Neural cell (in vitro differentiated cells): Measurements from ENCODE around the gene THRSP. TPM values are rescaled to one million over a fixed set of nuclear protein-coding genes. Genes with fewer than 3 reads are reported as not detected.
"Not testable (repeated sequence)": the region's sequence is repeated elsewhere in the genome, so short reads cannot be mapped to it uniquely, and the experiment has no call there.

Source experiments
- H2AFZ ChIP-seq: fragments of 200-600, 300-800 bp; sonication (generic), shearing (Covaris generic); 2 replicates; pipeline ENCODE4 v1.6.0; 2014; ENCODE audit warnings: low read depth, mild to moderate bottlenecking, antibody characterized with exemption, low read length, moderate library complexity
- H3F3A ChIP-seq: fragments of 200-600 bp; shearing (Covaris generic); 2 replicates; pipeline ENCODE4 v1.6.1; 2016; ENCODE audit warnings: mild to moderate bottlenecking, moderate library complexity, mixed read lengths, antibody characterized with exemption, low read length; ENCODE audit not compliant: insufficient read depth, poor library complexity, severe bottlenecking
- H3K27ac ChIP-seq: fragments of 200-600, 300-800 bp; sonication (generic), shearing (Covaris generic); 2 replicates; pipeline ENCODE4 v1.5.1; 2014; ENCODE audit warnings: mild to moderate bottlenecking, low read length, moderate library complexity
- H3K27me3 ChIP-seq: fragments of 300-800, 200-600 bp; sonication (generic), shearing (Covaris generic); 2 replicates; pipeline ENCODE4 v1.6.0; 2014; ENCODE audit warnings: mild to moderate bottlenecking, low read depth, low read length, moderate library complexity; ENCODE audit not compliant: insufficient read depth
- H3K36me3 ChIP-seq: fragments of 300-800, 200-600 bp; sonication (generic), shearing (Covaris generic); 2 replicates; pipeline ENCODE4 v1.5.1; 2014; ENCODE audit warnings: mild to moderate bottlenecking, antibody characterized with exemption, low read length, moderate library complexity; ENCODE audit not compliant: insufficient read depth
- H3K4me2 ChIP-seq: fragments of 300-800, 200-600 bp; sonication (generic), shearing (Covaris generic); 2 replicates; pipeline ENCODE4 v1.6.0; 2014; ENCODE audit warnings: mild to moderate bottlenecking, low read length
- H3K4me3 ChIP-seq: fragments of 300-800, 200-600 bp; sonication (generic), shearing (Covaris generic); 2 replicates; pipeline ENCODE4 v1.5.1; 2014; ENCODE audit warnings: mild to moderate bottlenecking, low read length, moderate library complexity
- H3K79me2 ChIP-seq: fragments of 200-600 bp; shearing (Covaris generic); replicated peaks from 2 replicates; pipeline ENCODE4 v1.6.0; 2014; ENCODE audit warnings: mild to moderate bottlenecking, low read length, moderate library complexity; ENCODE audit not compliant: insufficient read depth
- H3K9ac ChIP-seq: fragments of 300-800, 200-600 bp; sonication (generic), shearing (Covaris generic); 2 replicates; pipeline ENCODE4 v1.6.1; 2016; ENCODE audit warnings: mild to moderate bottlenecking, low read length, mixed read lengths
- H3K9me2 ChIP-seq: fragments of 200-600 bp; shearing (Covaris generic); 2 replicates; pipeline ENCODE4 v1.6.1; 2016; ENCODE audit warnings: mild to moderate bottlenecking, low read length, mixed read lengths; ENCODE audit not compliant: insufficient read depth
- H3K9me3 ChIP-seq: fragments of 200-600, 300-800 bp; sonication (generic), shearing (Covaris generic); 2 replicates; pipeline ENCODE4 v1.6.1; 2016; ENCODE audit warnings: mild to moderate bottlenecking, mixed run types, low read length, moderate library complexity, mixed read lengths
- H4K20me1 ChIP-seq: fragments of 200-600 bp; shearing (Covaris generic); 2 replicates; pipeline ENCODE4 v1.6.1; 2016; ENCODE audit warnings: mild to moderate bottlenecking, mixed run types; ENCODE audit not compliant: insufficient read depth
- CTCF ChIP-seq: fragments of 450-650 bp; IDR thresholded peaks from 2 replicates; pipeline ENCODE4 v1.5.1; 2014; ENCODE audit warnings: antibody characterized with exemption, mild to moderate bottlenecking, moderate library complexity; ENCODE audit not compliant: poor library complexity, severe bottlenecking
- EP300 ChIP-seq: fragments of 450-650 bp; conservative IDR thresholded peaks from 2 replicates; pipeline ENCODE4 v1.6.1; 2014; ENCODE audit warnings: antibody characterized with exemption, mild to moderate bottlenecking, moderate library complexity; ENCODE audit not compliant: poor library complexity, severe bottlenecking
- EZH2 ChIP-seq: fragments of 200-600, 300-800 bp; shearing (Covaris generic), sonication (generic); IDR thresholded peaks from 2 replicates; pipeline ENCODE4 v1.6.1; 2014; ENCODE audit warnings: antibody characterized with exemption, low read length, borderline replicate concordance, mild to moderate bottlenecking; ENCODE audit not compliant: insufficient read depth, poor library complexity, severe bottlenecking
- MXI1 ChIP-seq: fragments of 450-650 bp; conservative IDR thresholded peaks from 2 replicates; pipeline ENCODE4 v1.6.1; 2014; ENCODE audit warnings: antibody characterized with exemption, mild to moderate bottlenecking; ENCODE audit not compliant: poor library complexity, severe bottlenecking
- POLR2AphosphoS5 ChIP-seq: IDR thresholded peaks from 2 replicates; pipeline ENCODE4 v1.6.1; 2012
- RAD21 ChIP-seq: fragments of 450-650 bp; conservative IDR thresholded peaks from 2 replicates; pipeline ENCODE4 v1.6.1; 2014; ENCODE audit warnings: antibody characterized with exemption, mild to moderate bottlenecking, moderate library complexity
- REST ChIP-seq: IDR thresholded peaks from 2 replicates; pipeline ENCODE4 v1.6.1; 2012; ENCODE audit warnings: borderline replicate concordance
- SMC3 ChIP-seq: fragments of 450-650 bp; conservative IDR thresholded peaks from 2 replicates; pipeline ENCODE4 v1.6.1; 2014; ENCODE audit warnings: antibody characterized with exemption, mild to moderate bottlenecking, moderate library complexity; ENCODE audit not compliant: poor library complexity
- TAF1 ChIP-seq: IDR thresholded peaks from 2 replicates; pipeline ENCODE4 v1.6.1; 2012; ENCODE audit warnings: low read depth
- polyA plus RNA-seq: library from polyadenylated mRNA; depleted of rRNA; stranded (reverse); fragments of >200 nt; gene quantifications from 2 replicates; pipeline ENCODE4 v1.2.3, GENCODE V29; 2014

Gene THRSP
- polyA plus RNA-seq, 1 donor from 2014 or later = not detected

- TF ChIP-seq REST (no peak), POLR2AphosphoS5 (no peak), EZH2 (no peak), TAF1 (no peak), MXI1 (no peak), SMC3 (no peak), RAD21 (no peak), CTCF (no peak), EP300 (no peak)
- H3F3A ChIP-seq = no peaks in the 10 kb centered on the region
- H3K27me3 ChIP-seq = peaks cover 10% of the 10 kb centered on the region
- no peak overlapping the region for H3K4me2 ChIP-seq
- H3K9ac ChIP-seq = no peak overlapping the region
- no peaks in the 10 kb centered on the region for H3K79me2 ChIP-seq
- H4K20me1 ChIP-seq = no peaks in the 10 kb centered on the region
- no peak overlapping the region for H3K27ac ChIP-seq
- no peaks in the 10 kb centered on the region for H3K36me3 ChIP-seq
- H3K4me3 ChIP-seq = no peak overlapping the region
- H3K9me2 ChIP-seq = no peaks in the 10 kb centered on the region
- H3K9me3 ChIP-seq = no peaks in the 10 kb centered on the region
- no peak overlapping the region for H2AFZ ChIP-seq
Measured at GRCh38 chr11:78023426-78023825, 40.2 kb upstream of the THRSP start.

- Histone ChIP-seq H3K9ac (no peak overlapping the region), H3K27me3 (peaks cover 10% of the 10 kb centered on the region), H3K9me2 (no peaks in the 10 kb centered on the region), H4K20me1 (no peaks in the 10 kb centered on the region), H3K9me3 (no peaks in the 10 kb centered on the region), H3K4me3 (no peak overlapping the region), H3F3A (no peaks in the 10 kb centered on the region), H3K36me3 (no peaks in the 10 kb centered on the region), H3K79me2 (no peaks in the 10 kb centered on the region), H2AFZ (no peak overlapping the region), H3K4me2 (no peak overlapping the region), H3K27ac (no peak overlapping the region)
- TF ChIP-seq RAD21 (no peak), EP300 (no peak)
Measured at GRCh38 chr11:78025378-78025777, 38.3 kb upstream of the THRSP start.

- H3K9ac ChIP-seq = no peak overlapping the region
- H3K27me3 ChIP-seq = peaks cover 9% of the 10 kb centered on the region
- no peak overlapping the region for H3K4me3 ChIP-seq
- H3F3A ChIP-seq = no peaks in the 10 kb centered on the region
- no peaks in the 10 kb centered on the region for H3K9me3 ChIP-seq
- H3K9me2 ChIP-seq = no peaks in the 10 kb centered on the region
- H3K79me2 ChIP-seq = no peaks in the 10 kb centered on the region
- no peak overlapping the region for H3K27ac ChIP-seq
- no peak for TF ChIP-seq SMC3
- no peak for TF ChIP-seq CTCF
- TF ChIP-seq POLR2AphosphoS5 = no peak
- no peak for TF ChIP-seq TAF1
- H4K20me1 ChIP-seq = no peaks in the 10 kb centered on the region
- H2AFZ ChIP-seq = no peak overlapping the region
- no peak overlapping the region for H3K4me2 ChIP-seq
- H3K36me3 ChIP-seq = no peaks in the 10 kb centered on the region
Measured at GRCh38 chr11:78027759-78028158, 35.9 kb upstream of the THRSP start.

- H2AFZ ChIP-seq, H3K27me3 ChIP-seq, H3K4me3 ChIP-seq, H3K79me2 ChIP-seq, H4K20me1 ChIP-seq, H3K9me2 ChIP-seq, H3F3A ChIP-seq, H3K9me3 ChIP-seq, H3K27ac ChIP-seq, H3K4me2 ChIP-seq, H3K36me3 ChIP-seq, H3K9ac ChIP-seq: not testable (repeated sequence)
Measured at GRCh38 chr11:78028423-78028822, 35.2 kb upstream of the THRSP start.
